ENCODE measurements around the gene KIAA1755.

DNA sequence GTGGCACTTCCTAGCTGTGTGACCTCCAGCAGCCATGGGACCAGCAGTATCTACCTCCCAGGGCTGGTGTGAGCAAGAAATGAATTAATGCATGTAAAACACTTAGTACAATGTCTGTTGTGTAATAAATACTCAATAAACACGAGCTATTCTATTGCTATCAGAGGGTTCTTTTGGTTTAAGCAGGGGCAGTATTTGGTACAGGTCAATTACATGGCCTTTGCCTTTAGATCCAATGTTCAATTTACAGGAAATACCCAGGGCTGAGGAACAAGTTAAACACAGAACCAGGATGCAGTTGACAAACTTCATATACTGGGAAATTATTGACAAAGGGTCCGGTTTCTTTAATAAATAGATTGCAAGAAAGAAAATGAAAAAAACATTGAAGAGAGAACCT is 98.4 kb downstream of the KIAA1755 start:
- no peak for TF ChIP-seq EZH2 (IDR thresholded peaks at IDR 0.05; ENCODE audit: borderline replicate concordance, low read depth, low read length, poor library complexity, severe bottlenecking)
- TF ChIP-seq, protein P1, sequence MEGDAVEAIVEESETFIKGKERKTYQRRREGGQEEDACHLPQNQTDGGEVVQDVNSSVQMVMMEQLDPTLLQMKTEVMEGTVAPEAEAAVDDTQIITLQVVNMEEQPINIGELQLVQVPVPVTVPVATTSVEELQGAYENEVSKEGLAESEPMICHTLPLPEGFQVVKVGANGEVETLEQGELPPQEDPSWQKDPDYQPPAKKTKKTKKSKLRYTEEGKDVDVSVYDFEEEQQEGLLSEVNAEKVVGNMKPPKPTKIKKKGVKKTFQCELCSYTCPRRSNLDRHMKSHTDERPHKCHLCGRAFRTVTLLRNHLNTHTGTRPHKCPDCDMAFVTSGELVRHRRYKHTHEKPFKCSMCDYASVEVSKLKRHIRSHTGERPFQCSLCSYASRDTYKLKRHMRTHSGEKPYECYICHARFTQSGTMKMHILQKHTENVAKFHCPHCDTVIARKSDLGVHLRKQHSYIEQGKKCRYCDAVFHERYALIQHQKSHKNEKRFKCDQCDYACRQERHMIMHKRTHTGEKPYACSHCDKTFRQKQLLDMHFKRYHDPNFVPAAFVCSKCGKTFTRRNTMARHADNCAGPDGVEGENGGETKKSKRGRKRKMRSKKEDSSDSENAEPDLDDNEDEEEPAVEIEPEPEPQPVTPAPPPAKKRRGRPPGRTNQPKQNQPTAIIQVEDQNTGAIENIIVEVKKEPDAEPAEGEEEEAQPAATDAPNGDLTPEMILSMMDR (conservative IDR thresholded peaks at IDR 0.05; ENCODE audit: low read depth, low read length): no peak
